HepG2 (cell line): ENCODE measurements around the gene ANKS1B.

ENCODE experiments used
- TCF7 ChIP-seq: sonication (generic); IDR thresholded peaks from 2 replicates; pipeline ENCODE4 v1.6.1; 2016; ENCODE audit warnings: antibody characterized with exemption, low read depth
- ZFY ChIP-seq: sonication (generic); formaldehyde crosslinking; IDR thresholded peaks from 2 replicates; pipeline ENCODE4 v1.4.0; 2020; ENCODE audit warnings: missing genetic modification reagents

- TF ChIP-seq TCF7 (no peak), ZFY (no peak)
Observed at GRCh38 chr12:99960311-99960710, 24.4 kb downstream of the ANKS1B start.
